GM11168 (cell line): ENCODE results near the gene A4GNT.
"Not testable (repeated sequence)": the region's sequence is repeated elsewhere in the genome, so short reads cannot be mapped to it uniquely, and the experiment has no call there.

Experiments used
- in situ Hi-C: fragments of 300-500 bp; cut with MboI; formaldehyde crosslinking; loops from one replicate; pipeline ENCODE4 v1.12.0; 2022; ENCODE audit warnings: low sequenced_read_pairs; ENCODE audit not compliant: unreplicated experiment

Gene A4GNT

DNA sequence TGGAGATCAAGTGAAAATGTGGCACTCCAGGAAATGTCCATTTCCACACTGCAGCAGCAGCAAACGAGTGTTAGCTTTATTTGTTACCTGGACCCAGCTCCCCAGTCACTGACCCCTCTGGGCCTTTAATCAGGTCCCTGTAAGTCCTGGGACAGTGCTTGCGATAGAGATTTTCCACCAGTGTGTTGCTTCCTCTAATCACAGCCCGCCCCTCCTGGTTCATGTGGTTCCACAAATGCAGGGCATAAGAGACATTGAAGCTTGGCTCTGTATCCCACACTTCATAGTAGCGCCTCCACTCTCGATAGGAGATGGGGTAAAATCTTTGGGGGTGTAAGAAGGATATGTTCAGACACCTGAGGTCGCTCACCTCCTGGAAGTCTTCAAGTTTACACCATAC, 8.0 kb downstream of the A4GNT start:
- in situ Hi-C loops = no loop called here

GRCh38 chr3:138119423-138119766, 12.8 kb downstream of the A4GNT start:
- in situ Hi-C loops = loop anchor here (5.0 kb wide), 1 partner anchor 52 kb away; no protein-coding TSS in a partner anchor

GRCh38 chr3:138118612-138119422, 13.4 kb downstream of the A4GNT start:
- in situ Hi-C loops = loop anchor here (5.0 kb wide), 1 partner anchor 52 kb away; no protein-coding TSS in a partner anchor

- in situ Hi-C loops = loop anchor here (5.0 kb wide), 1 partner anchor 48 kb away; no protein-coding TSS in a partner anchor
These were observed 16.9 kb downstream of the A4GNT start, which contains the start of gene DZIP1L for GRCh38 chr3:138114988-138115971. Gene DZIP1L (minus strand): TSS chr3:138115608. CDS start chr3:138103971, 11,637 bp downstream.

DNA sequence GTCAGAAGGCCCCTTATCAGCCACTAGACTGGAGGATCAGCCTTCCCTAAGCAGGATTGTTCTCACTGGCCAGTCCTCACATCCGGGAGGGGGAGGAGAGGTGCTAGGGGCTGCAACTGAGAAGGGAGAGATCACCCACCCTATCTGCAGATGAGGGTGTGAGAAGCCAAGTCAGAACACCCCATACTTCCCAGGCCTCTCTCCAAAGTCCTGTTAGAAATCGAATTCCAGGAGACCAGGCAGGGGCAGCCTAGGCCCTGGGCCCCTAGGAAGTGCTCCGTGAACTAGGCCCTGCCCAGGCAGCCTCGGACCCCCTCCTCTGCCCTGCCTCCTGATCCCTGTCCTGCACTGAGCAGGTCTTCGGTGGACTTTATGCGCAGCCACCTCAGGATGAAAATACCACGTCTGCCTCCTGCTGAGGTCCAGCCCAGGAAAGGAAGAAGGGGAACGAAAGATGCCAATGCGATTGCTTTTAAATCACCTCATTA, 17.7 kb downstream of the A4GNT start:
- in situ Hi-C loops = no loop called here

- in situ Hi-C loops = no loop called here
These were observed 18.9 kb downstream of the A4GNT start for GRCh38 chr3:138113326-138113725.

GRCh38 chr3:138112362-138112761, 19.8 kb downstream of the A4GNT start:
- in situ Hi-C loops = no loop called here

DNA sequence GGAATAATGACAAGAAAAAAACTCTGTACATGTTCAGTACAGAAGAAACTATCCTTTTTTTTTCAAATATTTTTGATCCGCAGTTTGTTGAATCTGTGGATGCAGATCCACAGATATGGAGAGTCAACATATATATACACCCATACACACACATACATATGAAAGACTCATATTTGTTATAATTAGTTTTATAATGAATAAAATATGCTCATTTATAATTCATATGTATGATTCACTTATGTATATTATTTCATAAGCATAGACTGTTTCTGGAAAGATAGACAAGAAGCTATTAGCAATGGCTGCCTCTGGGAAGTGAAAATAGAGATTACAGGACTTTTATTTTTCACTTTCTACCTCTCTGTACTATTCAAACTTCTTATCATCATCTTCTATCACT, 26.6 kb downstream of the A4GNT start:
- in situ Hi-C loops = no loop called here

- in situ Hi-C loops = no loop called here
These were observed 28.7 kb downstream of the A4GNT start for GRCh38 chr3:138103466-138103865.

- in situ Hi-C loops = not testable (repeated sequence)
These were observed 30.7 kb downstream of the A4GNT start for GRCh38 chr3:138101351-138101940.

DNA sequence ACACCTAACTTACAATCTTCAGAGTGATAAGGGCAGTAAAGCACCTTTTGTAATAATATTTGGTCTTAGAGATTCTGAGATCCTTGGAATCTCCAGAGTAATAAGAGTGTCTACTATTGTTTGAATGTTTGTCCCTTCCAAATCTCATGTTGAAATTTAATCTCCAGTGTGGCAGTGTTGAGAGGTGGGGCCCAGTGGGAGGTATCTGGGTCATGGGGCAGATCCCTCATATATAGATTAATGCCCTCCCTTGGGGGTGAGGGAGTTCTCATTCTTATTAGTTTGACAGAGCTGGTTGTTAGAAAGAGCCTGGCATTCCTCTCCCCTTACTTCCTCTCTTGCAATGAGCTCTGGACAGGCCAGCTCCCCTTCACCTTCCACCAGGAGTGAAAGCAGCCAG, 32.8 kb downstream of the A4GNT start:
- in situ Hi-C loops = no loop called here

DNA sequence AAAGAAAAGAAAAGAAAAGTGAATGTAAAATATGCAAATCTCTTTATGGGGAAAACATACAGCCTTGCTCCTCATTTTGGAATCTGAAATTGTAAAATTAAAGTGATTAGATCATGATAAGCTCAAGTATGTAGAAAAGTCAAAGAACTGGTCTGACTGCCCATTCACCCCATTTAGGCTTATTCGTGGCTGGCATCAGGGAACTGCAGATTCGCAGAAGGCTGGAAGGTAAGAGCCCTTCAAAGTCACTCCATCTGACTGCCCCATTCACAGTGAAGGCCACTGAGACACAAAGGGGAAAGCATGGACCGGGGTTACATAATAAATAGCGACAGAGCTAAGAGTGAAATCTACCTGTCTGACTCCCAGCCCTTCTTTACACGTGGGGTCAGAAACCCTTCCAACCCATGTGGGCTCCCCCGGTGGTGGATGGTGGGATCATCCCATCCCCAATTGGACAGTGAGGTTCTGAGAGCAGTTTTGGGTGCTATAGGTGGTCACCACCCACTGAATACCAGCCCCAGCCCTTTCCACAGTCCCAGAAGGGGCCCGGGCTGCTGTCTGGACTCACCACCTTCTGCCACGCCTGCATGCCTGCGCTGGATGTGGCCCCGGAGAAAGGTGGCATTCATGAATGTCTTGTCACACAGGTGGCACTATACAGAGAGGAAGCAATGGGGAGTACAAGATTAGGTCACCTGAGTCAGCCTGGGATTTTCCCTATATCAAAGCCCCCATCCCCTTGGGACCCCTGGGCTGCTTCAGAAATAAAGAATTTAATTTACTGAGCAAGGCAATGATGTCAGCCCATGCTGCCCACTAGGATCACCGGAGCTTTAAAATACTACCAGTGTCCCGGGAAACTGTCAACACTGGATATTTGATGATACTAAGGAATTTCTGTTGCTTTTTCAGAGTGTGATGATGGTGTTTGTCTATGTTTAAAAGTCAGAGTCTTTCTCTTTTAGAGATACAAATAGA, 34.7 kb downstream of the A4GNT start:
- in situ Hi-C loops = no loop called here

DNA sequence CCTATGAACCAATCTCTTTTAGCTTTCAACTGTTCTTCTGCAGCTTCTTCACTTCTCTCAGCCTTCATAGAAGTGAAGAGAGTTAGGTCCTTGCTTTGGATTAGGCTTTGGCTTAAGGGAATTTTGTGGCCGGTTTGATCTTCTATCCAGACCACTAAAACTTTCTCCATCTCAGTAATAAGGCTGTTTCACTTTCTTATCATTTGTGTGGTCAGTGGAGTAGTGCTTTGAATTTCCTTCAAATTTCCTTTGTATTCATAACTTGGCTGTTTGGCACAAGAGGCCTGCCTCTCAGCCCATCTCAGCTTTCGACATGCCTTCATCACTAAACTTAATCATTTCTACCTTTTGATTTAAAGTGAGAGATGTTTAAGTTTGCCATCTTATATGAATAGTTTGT, 38.5 kb downstream of the A4GNT start:
- in situ Hi-C loops = no loop called here

GRCh38 chr3:138092023-138092422, 40.2 kb downstream of the A4GNT start:
- in situ Hi-C loops = no loop called here

GRCh38 chr3:138089091-138089490, 43.1 kb downstream of the A4GNT start:
- in situ Hi-C loops = no loop called here

DNA sequence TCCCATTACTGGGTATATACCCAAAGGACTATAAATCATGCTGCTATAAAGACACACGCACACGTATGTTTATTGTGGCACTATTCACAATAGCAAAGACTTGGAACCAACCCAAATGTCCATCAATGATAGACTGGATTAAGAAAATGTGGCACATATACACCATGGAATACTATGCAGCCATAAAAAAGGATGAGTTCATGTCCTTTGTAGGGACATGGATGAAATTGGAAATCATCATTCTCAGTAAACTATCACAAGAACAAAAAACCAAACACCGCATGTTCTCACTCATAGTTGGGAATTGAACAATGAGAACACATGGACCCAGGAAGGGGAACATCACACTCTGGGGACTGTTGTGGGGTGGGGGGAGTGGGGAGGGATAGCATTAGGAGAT, 46.4 kb downstream of the A4GNT start:
- in situ Hi-C loops = not testable (repeated sequence)

DNA sequence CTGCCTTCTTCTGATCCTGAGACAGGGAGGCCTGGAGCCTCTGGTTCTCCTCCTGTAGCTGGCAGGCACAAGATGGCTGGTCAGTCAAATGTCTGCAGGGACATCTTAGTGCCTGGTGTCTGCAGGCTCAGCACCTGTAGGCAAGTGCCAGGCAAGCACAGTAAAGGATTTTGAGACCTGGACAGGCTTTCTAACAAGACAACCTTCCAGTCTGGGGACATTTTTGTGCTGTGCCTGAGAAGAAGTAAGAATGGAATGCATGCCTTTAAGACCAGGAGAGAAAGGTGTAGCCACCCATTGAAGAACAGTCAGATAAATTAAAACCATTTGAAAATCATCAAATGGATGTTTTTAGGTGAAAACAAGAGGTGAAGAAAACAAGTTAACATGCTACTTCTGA, 48.0 kb downstream of the A4GNT start:
- in situ Hi-C loops = no loop called here

- in situ Hi-C loops = no loop called here
These were observed 49.2 kb downstream of the A4GNT start for GRCh38 chr3:138082992-138083386.
